ENCODE measurements around the gene LRRC1.

LRRC1 gene

DNA sequence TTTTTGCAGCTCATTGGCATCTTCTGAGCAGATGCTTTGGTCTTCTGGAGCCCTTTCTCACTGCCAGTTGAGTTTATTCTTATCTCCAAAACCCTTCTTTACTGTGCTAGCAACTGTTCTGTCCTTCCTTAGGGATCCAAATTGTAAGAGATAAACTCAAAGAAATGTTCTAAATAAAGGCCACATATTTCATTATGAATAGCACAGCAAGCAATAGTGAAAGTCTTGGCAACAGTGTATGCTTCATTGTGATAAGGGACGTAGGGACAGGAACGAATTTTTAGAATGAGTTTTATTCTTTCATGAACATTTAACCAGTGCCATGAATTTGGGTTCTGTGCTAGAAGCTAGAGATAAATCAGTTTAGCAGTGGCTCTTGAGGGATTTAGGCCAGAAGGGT lies 61.1 kb downstream of the LRRC1 start:
- Histone ChIP-seq H3K9me3 (ENCODE audit: control insufficient read depth, low read length) (no peaks in the 10 kb centered on the region), H3K4me1 (ENCODE audit: control insufficient read depth, insufficient read depth, low read length, poor library complexity, severe bottlenecking) (no peaks in the 10 kb centered on the region), H3K36me3 (ENCODE audit: control insufficient read depth, insufficient read depth, low read length) (no peaks in the 10 kb centered on the region), H3K4me3 (ENCODE audit: insufficient read depth, low read depth, low read length, poor library complexity, severe bottlenecking) (no peak overlapping the region), H3K27ac (ENCODE audit: insufficient read depth, low read length, poor library complexity, severe bottlenecking) (no peak overlapping the region), H3K27me3 (replicated peaks; ENCODE audit: control insufficient read depth, insufficient read depth, low read length, poor library complexity, severe bottlenecking) (no peaks in the 10 kb centered on the region)
- no peak for DNase-seq

DNA sequence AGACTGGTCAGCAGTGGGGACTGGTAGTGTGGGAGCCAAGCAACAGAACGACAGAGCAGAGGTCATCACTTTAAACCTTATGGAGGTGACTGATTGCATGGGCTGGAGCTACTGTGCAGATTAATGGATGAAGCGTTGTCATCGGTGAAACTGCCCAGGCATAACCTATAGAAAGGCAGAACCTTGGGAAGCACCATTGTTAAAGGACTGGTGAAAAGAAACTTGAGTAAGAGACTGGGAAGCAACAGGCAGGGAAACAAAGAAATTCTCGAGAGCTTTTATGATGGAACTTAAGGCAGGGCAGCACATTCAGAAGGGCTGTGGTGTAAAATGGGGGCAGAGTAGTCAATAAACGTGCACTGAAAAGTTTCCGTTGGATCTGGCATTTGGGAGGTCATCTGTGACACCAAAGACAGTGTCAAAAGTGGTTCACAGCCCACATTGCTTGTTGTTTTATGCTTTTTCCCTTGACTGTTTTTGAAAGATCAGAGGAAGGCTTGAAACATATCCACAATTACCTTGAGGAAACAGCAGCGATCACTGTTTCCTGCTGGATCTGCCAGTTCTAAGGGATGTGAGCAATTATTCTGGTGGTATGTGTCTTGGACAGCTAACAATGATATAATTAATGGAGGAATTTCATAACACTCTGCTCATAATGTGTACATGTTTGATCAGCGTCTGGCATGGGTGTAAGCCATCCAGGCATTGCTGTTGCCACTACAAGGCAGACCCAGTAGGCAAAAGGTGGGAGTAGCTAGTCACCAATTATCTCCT lies 62.7 kb downstream of the LRRC1 start:
- no peak overlapping the region for H3K27ac ChIP-seq (ENCODE audit: insufficient read depth, low read length, poor library complexity, severe bottlenecking)
- DNase-seq, result no peak

GRCh38 chr6:53858196-53858595 lies 63.4 kb downstream of the LRRC1 start:
- Histone ChIP-seq H3K36me3 (ENCODE audit: control insufficient read depth, insufficient read depth, low read length) (no peaks in the 10 kb centered on the region), H3K4me1 (ENCODE audit: control insufficient read depth, insufficient read depth, low read length, poor library complexity, severe bottlenecking) (no peaks in the 10 kb centered on the region), H3K4me3 (ENCODE audit: insufficient read depth, low read depth, low read length, poor library complexity, severe bottlenecking) (no peak overlapping the region), H3K27me3 (replicated peaks; ENCODE audit: control insufficient read depth, insufficient read depth, low read length, poor library complexity, severe bottlenecking) (no peaks in the 10 kb centered on the region), H3K27ac (ENCODE audit: insufficient read depth, low read length, poor library complexity, severe bottlenecking) (no peak overlapping the region), H3K9me3 (ENCODE audit: control insufficient read depth, low read length) (no peaks in the 10 kb centered on the region)
- no peak for DNase-seq

More for the DNA sequence above, 62.7 kb downstream of the LRRC1 start:
- H3K4me3 ChIP-seq (ENCODE audit: insufficient read depth, low read depth, low read length, poor library complexity, severe bottlenecking), result no peak overlapping the region
- no peaks in the 10 kb centered on the region for H3K27me3 ChIP-seq (replicated peaks; ENCODE audit: control insufficient read depth, insufficient read depth, low read length, poor library complexity, severe bottlenecking)
- no peaks in the 10 kb centered on the region for H3K9me3 ChIP-seq (ENCODE audit: control insufficient read depth, low read length)
- no peaks in the 10 kb centered on the region for H3K36me3 ChIP-seq (ENCODE audit: control insufficient read depth, insufficient read depth, low read length)
- H3K4me1 ChIP-seq (ENCODE audit: control insufficient read depth, insufficient read depth, low read length, poor library complexity, severe bottlenecking), result no peaks in the 10 kb centered on the region

DNA sequence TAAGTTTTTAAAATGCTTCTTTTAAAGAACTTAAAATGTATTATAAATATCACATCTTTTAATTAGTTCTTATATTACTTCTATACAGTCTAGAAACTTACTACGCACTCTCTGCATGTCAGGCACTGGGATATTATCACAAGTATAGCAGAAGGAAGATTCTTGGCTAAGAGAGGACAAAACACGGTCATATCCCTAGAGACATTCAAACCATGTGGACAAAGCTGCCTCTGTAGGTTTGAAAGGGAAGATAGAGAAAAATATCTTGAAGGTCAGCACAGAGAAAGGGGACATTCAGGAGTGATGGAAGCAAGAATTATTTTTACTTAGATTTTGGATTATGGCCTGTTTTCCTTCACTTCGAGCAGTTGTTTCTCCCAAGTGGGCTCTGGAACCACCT lies 64.1 kb downstream of the LRRC1 start:
- H3K4me1 ChIP-seq (ENCODE audit: control insufficient read depth, insufficient read depth, low read length, poor library complexity, severe bottlenecking), result no peaks in the 10 kb centered on the region
- no peak for DNase-seq
- H3K36me3 ChIP-seq (ENCODE audit: control insufficient read depth, insufficient read depth, low read length), result no peaks in the 10 kb centered on the region
- no peaks in the 10 kb centered on the region for H3K9me3 ChIP-seq (ENCODE audit: control insufficient read depth, low read length)
- H3K27me3 ChIP-seq (replicated peaks; ENCODE audit: control insufficient read depth, insufficient read depth, low read length, poor library complexity, severe bottlenecking), result no peaks in the 10 kb centered on the region
- H3K27ac ChIP-seq (ENCODE audit: insufficient read depth, low read length, poor library complexity, severe bottlenecking), result no peak overlapping the region
- H3K4me3 ChIP-seq (ENCODE audit: insufficient read depth, low read depth, low read length, poor library complexity, severe bottlenecking), result no peak overlapping the region

DNA sequence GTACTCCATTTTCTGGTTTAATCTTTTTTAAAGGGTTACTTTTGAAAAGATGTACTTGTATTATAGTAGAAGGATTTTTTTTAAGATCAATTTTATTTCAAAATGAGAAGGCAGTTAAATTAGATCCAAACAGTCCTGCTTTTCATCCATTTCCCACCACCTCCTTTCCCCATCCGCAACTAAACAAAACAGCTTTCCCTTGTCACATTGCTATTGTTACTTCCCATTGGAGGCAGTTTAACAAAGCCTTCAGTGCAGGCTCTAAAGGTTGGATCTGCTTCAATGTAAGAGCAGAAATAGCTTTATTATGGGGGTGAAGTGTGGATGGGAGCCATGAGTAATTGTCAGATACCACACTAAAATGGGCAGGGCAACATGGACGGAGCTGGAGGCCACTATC lies 65.7 kb downstream of the LRRC1 start:
- no peak for DNase-seq
- Histone ChIP-seq H3K36me3 (ENCODE audit: control insufficient read depth, insufficient read depth, low read length) (no peaks in the 10 kb centered on the region), H3K9me3 (ENCODE audit: control insufficient read depth, low read length) (no peaks in the 10 kb centered on the region), H3K4me3 (ENCODE audit: insufficient read depth, low read depth, low read length, poor library complexity, severe bottlenecking) (no peak overlapping the region), H3K4me1 (ENCODE audit: control insufficient read depth, insufficient read depth, low read length, poor library complexity, severe bottlenecking) (no peaks in the 10 kb centered on the region), H3K27me3 (replicated peaks; ENCODE audit: control insufficient read depth, insufficient read depth, low read length, poor library complexity, severe bottlenecking) (no peaks in the 10 kb centered on the region), H3K27ac (ENCODE audit: insufficient read depth, low read length, poor library complexity, severe bottlenecking) (no peak overlapping the region)

DNA sequence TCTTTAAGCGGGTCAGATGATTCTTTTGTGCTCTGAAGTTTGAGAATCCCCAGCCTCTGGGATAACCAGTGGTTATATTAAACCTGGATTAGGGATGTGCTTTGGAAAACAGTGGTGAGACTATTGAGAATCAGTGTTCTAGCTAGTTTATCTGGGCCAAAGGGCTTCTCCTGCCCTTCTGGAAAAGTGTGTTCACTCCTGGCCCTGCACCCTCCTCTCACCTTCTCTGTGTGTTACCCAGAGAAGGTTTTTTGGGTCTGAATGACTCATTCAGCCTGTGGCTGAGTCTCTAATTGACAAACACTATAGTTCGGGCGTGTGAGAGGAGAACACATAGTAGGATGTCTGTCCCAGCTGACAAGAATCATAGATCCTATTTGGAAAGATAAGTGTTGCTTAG lies 66.7 kb downstream of the LRRC1 start:
- H3K27me3 ChIP-seq (replicated peaks; ENCODE audit: control insufficient read depth, insufficient read depth, low read length, poor library complexity, severe bottlenecking), result no peaks in the 10 kb centered on the region
- DNase-seq, result no peak
- H3K4me3 ChIP-seq (ENCODE audit: insufficient read depth, low read depth, low read length, poor library complexity, severe bottlenecking), result no peak overlapping the region
- no peaks in the 10 kb centered on the region for H3K4me1 ChIP-seq (ENCODE audit: control insufficient read depth, insufficient read depth, low read length, poor library complexity, severe bottlenecking)
- no peaks in the 10 kb centered on the region for H3K9me3 ChIP-seq (ENCODE audit: control insufficient read depth, low read length)
- H3K36me3 ChIP-seq (ENCODE audit: control insufficient read depth, insufficient read depth, low read length), result no peaks in the 10 kb centered on the region
- H3K27ac ChIP-seq (ENCODE audit: insufficient read depth, low read length, poor library complexity, severe bottlenecking), result no peak overlapping the region

GRCh38 chr6:53862662-53863462 lies 68.1 kb downstream of the LRRC1 start:
- Histone ChIP-seq H3K27me3 (replicated peaks; ENCODE audit: control insufficient read depth, insufficient read depth, low read length, poor library complexity, severe bottlenecking) (no peaks in the 10 kb centered on the region), H3K4me3 (ENCODE audit: insufficient read depth, low read depth, low read length, poor library complexity, severe bottlenecking) (no peak overlapping the region), H3K4me1 (ENCODE audit: control insufficient read depth, insufficient read depth, low read length, poor library complexity, severe bottlenecking) (no peaks in the 10 kb centered on the region), H3K9me3 (ENCODE audit: control insufficient read depth, low read length) (no peaks in the 10 kb centered on the region), H3K36me3 (ENCODE audit: control insufficient read depth, insufficient read depth, low read length) (no peaks in the 10 kb centered on the region), H3K27ac (ENCODE audit: insufficient read depth, low read length, poor library complexity, severe bottlenecking) (no peak overlapping the region)
- no peak for DNase-seq

- Histone ChIP-seq H3K4me3 (ENCODE audit: insufficient read depth, low read depth, low read length, poor library complexity, severe bottlenecking) (no peak overlapping the region), H3K36me3 (ENCODE audit: control insufficient read depth, insufficient read depth, low read length) (no peaks in the 10 kb centered on the region), H3K4me1 (ENCODE audit: control insufficient read depth, insufficient read depth, low read length, poor library complexity, severe bottlenecking) (no peaks in the 10 kb centered on the region), H3K27ac (ENCODE audit: insufficient read depth, low read length, poor library complexity, severe bottlenecking) (no peak overlapping the region), H3K9me3 (ENCODE audit: control insufficient read depth, low read length) (no peaks in the 10 kb centered on the region), H3K27me3 (replicated peaks; ENCODE audit: control insufficient read depth, insufficient read depth, low read length, poor library complexity, severe bottlenecking) (no peaks in the 10 kb centered on the region)
- no peak for DNase-seq
Measured at GRCh38 chr6:53864781-53865180, 70.0 kb downstream of the LRRC1 start.

- Histone ChIP-seq H3K27me3 (replicated peaks; ENCODE audit: control insufficient read depth, insufficient read depth, low read length, poor library complexity, severe bottlenecking) (no peaks in the 10 kb centered on the region), H3K27ac (ENCODE audit: insufficient read depth, low read length, poor library complexity, severe bottlenecking) (no peak overlapping the region), H3K36me3 (ENCODE audit: control insufficient read depth, insufficient read depth, low read length) (no peaks in the 10 kb centered on the region), H3K4me1 (ENCODE audit: control insufficient read depth, insufficient read depth, low read length, poor library complexity, severe bottlenecking) (no peaks in the 10 kb centered on the region), H3K4me3 (ENCODE audit: insufficient read depth, low read depth, low read length, poor library complexity, severe bottlenecking) (no peak overlapping the region), H3K9me3 (ENCODE audit: control insufficient read depth, low read length) (no peaks in the 10 kb centered on the region)
- no peak for DNase-seq
Measured at GRCh38 chr6:53866226-53866625, 71.4 kb downstream of the LRRC1 start.

- H3K4me3 ChIP-seq (ENCODE audit: insufficient read depth, low read depth, low read length, poor library complexity, severe bottlenecking), result no peak overlapping the region
- DNase-seq, result no peak
- no peaks in the 10 kb centered on the region for H3K27me3 ChIP-seq (replicated peaks; ENCODE audit: control insufficient read depth, insufficient read depth, low read length, poor library complexity, severe bottlenecking)
- no peaks in the 10 kb centered on the region for H3K4me1 ChIP-seq (ENCODE audit: control insufficient read depth, insufficient read depth, low read length, poor library complexity, severe bottlenecking)
- no peaks in the 10 kb centered on the region for H3K9me3 ChIP-seq (ENCODE audit: control insufficient read depth, low read length)
- H3K27ac ChIP-seq (ENCODE audit: insufficient read depth, low read length, poor library complexity, severe bottlenecking), result no peak overlapping the region
- H3K36me3 ChIP-seq (ENCODE audit: control insufficient read depth, insufficient read depth, low read length), result no peaks in the 10 kb centered on the region
Measured at GRCh38 chr6:53868626-53869025, 73.8 kb downstream of the LRRC1 start.
